ENCODE results near the gene CIRBP. TPM values are rescaled to one million over a fixed set of nuclear protein-coding genes. Genes with fewer than 3 reads are reported as not detected.

The CIRBP gene
- total and polyA plus RNA-seq, 2 of the 13 experiments (the other 11 are each of a cell fraction or from before 2014, with no cell fraction given), result 133 to 140 TPM

DNA sequence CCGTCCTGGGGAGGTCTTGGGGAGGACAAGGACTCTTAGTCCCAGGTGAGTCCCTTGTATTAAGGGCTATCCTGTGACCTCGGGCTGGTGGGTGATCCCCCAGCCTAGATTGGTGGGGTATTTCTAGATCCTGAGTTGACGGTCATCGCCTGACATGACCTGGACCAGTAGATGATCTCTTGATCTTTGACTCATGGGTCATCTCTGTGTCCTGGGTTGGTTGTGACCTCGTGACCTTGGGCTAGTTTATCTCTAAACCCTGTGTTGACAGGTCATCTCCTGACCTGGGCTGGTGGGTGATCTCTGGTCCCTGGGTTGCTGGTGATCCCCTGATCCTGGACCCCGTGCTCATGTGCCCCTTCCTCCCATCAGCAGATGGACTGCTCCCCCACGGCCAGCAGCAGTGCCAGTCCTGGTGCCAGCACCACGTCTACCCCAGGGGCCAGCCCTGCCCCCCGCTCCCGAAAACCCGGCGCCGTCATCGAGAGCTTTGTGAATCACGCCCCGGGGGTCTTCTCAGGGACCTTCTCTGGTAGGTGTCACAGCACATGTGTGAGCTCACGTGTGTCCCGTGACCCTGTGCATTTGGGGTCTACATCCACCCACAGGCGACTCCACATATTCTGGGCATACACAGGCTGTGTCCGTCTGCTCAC lies 14.5 kb upstream of the CIRBP start (continued):
- no peak for TF ChIP-seq ELK4 (CRISPR knock-in tag; IDR thresholded peaks at IDR 0.05; ENCODE audit: borderline replicate concordance)
- no peak for TF ChIP-seq ZNF879 (CRISPR knock-in tag; IDR thresholded peaks at IDR 0.05)
- TF ChIP-seq MEIS2 (CRISPR knock-in tag; IDR thresholded peaks at IDR 0.05), result peak; percentile 88
- TF ChIP-seq HOXA3 (CRISPR knock-in tag; IDR thresholded peaks at IDR 0.05), result peak; percentile 35
- no peak for TF ChIP-seq ZNF7 (CRISPR knock-in tag; IDR thresholded peaks at IDR 0.05)
- no peak for TF ChIP-seq GABPA (IDR thresholded peaks at IDR 0.05; ENCODE audit: low read depth, low read length)
- peak; percentile 45; the same call in 1 of the 2 replicates for TF ChIP-seq GABPA (CRISPR knock-in tag; IDR thresholded peaks at IDR 0.05; ENCODE audit: low read depth)
- no peak for TF ChIP-seq GPN1 (CRISPR knock-in tag; IDR thresholded peaks at IDR 0.05; ENCODE audit: borderline replicate concordance)
- TF ChIP-seq, protein P1, sequence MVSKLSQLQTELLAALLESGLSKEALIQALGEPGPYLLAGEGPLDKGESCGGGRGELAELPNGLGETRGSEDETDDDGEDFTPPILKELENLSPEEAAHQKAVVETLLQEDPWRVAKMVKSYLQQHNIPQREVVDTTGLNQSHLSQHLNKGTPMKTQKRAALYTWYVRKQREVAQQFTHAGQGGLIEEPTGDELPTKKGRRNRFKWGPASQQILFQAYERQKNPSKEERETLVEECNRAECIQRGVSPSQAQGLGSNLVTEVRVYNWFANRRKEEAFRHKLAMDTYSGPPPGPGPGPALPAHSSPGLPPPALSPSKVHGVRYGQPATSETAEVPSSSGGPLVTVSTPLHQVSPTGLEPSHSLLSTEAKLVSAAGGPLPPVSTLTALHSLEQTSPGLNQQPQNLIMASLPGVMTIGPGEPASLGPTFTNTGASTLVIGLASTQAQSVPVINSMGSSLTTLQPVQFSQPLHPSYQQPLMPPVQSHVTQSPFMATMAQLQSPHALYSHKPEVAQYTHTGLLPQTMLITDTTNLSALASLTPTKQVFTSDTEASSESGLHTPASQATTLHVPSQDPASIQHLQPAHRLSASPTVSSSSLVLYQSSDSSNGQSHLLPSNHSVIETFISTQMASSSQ (IDR thresholded peaks at IDR 0.05; ENCODE audit: low read depth), result no peak
- TF ChIP-seq, protein P1 (CRISPR knock-in tag; IDR thresholded peaks at IDR 0.05; ENCODE audit: borderline replicate concordance), result 0 out of 2 replicates have a peak, but pooled peaks have one; percentile 22
- TF ChIP-seq, protein P2, sequence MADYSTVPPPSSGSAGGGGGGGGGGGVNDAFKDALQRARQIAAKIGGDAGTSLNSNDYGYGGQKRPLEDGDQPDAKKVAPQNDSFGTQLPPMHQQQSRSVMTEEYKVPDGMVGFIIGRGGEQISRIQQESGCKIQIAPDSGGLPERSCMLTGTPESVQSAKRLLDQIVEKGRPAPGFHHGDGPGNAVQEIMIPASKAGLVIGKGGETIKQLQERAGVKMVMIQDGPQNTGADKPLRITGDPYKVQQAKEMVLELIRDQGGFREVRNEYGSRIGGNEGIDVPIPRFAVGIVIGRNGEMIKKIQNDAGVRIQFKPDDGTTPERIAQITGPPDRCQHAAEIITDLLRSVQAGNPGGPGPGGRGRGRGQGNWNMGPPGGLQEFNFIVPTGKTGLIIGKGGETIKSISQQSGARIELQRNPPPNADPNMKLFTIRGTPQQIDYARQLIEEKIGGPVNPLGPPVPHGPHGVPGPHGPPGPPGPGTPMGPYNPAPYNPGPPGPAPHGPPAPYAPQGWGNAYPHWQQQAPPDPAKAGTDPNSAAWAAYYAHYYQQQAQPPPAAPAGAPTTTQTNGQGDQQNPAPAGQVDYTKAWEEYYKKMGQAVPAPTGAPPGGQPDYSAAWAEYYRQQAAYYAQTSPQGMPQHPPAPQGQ (CRISPR knock-in tag; IDR thresholded peaks at IDR 0.05; ENCODE audit: borderline replicate concordance), result no peak
- no peak for TF ChIP-seq ZFP1 (CRISPR knock-in tag; IDR thresholded peaks at IDR 0.05)
- TF ChIP-seq ZNF17 (CRISPR knock-in tag; IDR thresholded peaks at IDR 0.05), result no peak
- no peak for TF ChIP-seq WIZ (CRISPR knock-in tag; IDR thresholded peaks at IDR 0.05)
- TF ChIP-seq NR2F2 (IDR thresholded peaks at IDR 0.05; ENCODE audit: borderline replicate concordance, low read depth), result peak; percentile 99
- TF ChIP-seq HBP1 (CRISPR knock-in tag; IDR thresholded peaks at IDR 0.05; ENCODE audit: low read depth), result no peak
- TF ChIP-seq MLX (CRISPR knock-in tag; IDR thresholded peaks at IDR 0.05), result peak; percentile 42; the same call in 1 of the 2 replicates
- TF ChIP-seq POLR2AphosphoS5 (IDR thresholded peaks at IDR 0.05; ENCODE audit: low read depth, low read length), result peak; percentile 54
- no peak for TF ChIP-seq ZNF644 (CRISPR knock-in tag; IDR thresholded peaks at IDR 0.05; ENCODE audit: low read depth)

Measured in HepG2 (cell line).